Adipocyte (in vitro differentiated cells): Measurements from ENCODE around the gene GAB1.

Experiments used
- DNase-seq: peaks from one replicate; pipeline ENCODE4 v3.0.0-alpha.2; 2015; ENCODE audit warnings: low read depth
- H3K27me3 ChIP-seq: replicated peaks from 2 replicates; pipeline ENCODE4 v1.7.0; 2013; ENCODE audit warnings: mild to moderate bottlenecking, low read length, moderate library complexity; ENCODE audit not compliant: control insufficient read depth, insufficient read depth
- H3K36me3 ChIP-seq: 2 replicates; pipeline ENCODE4 v1.7.0; 2013; ENCODE audit warnings: low read length, mild to moderate bottlenecking, moderate library complexity; ENCODE audit not compliant: control insufficient read depth, insufficient read depth, severe bottlenecking
- H3K4me1 ChIP-seq: 2 replicates; pipeline ENCODE4 v1.7.0; 2013; ENCODE audit warnings: mild to moderate bottlenecking, low read length, moderate library complexity; ENCODE audit not compliant: control insufficient read depth, insufficient read depth
- H3K4me3 ChIP-seq: 2 replicates; pipeline ENCODE4 v1.7.0; 2013; ENCODE audit warnings: mild to moderate bottlenecking, low read length, moderate library complexity
- H3K9ac ChIP-seq: 2 replicates; pipeline ENCODE4 v1.7.0; 2013; ENCODE audit warnings: mild to moderate bottlenecking, low read length, moderate library complexity
- H3K9me3 ChIP-seq: 2 replicates; pipeline ENCODE4 v1.7.0; 2013; ENCODE audit warnings: mild to moderate bottlenecking, low read length, moderate library complexity; ENCODE audit not compliant: control insufficient read depth

The GAB1 gene

GRCh38 chr4:143511906-143512305, 175.2 kb downstream of the GAB1 start:
- Histone ChIP-seq H3K27me3 (no peaks in the 10 kb centered on the region), H3K4me1 (peaks cover 16% of the 10 kb centered on the region), H3K36me3 (no peaks in the 10 kb centered on the region), H3K9ac (no peak overlapping the region), H3K9me3 (no peaks in the 10 kb centered on the region), H3K4me3 (no peak overlapping the region)
- DNase-seq = no peak

DNA sequence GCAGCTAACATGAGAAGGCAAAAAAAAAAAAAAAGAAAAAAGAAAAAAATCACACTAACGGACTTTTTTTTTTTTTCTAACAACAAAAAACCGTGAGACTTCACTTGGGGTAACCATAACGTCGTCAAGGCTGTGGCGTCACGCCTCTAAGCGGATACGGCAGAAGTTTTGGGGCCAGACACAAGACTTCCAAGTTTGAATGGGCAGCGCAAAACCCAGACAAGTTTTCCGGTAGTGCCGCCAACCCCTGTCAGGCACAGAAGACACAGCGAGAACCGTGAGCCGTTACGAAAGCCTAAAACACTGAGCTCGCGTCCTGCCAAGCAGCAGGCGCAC, 176.3 kb downstream of the GAB1 start:
- Histone ChIP-seq H3K4me3 (peak overlapping the region; percentile 94), H3K9me3 (no peaks in the 10 kb centered on the region), H3K27me3 (no peaks in the 10 kb centered on the region), H3K9ac (peak overlapping the region; percentile 92), H3K4me1 (peaks cover 23% of the 10 kb centered on the region), H3K36me3 (peaks cover 7% of the 10 kb centered on the region)
- no peak for DNase-seq

GRCh38 chr4:143513314-143514168, 176.9 kb downstream of the GAB1 start, which contains the start of gene SMARCA5:
Gene SMARCA5 (plus strand): TSS chr4:143513702. CDS start chr4:143513925, 223 bp downstream.
- peaks cover 23% of the 10 kb centered on the region for H3K4me1 ChIP-seq
- peak within 1 kb of the TSS; percentile 92 for H3K9ac ChIP-seq
- peak; percentile 99 for DNase-seq
- peaks cover 13% of the 10 kb centered on the region for H3K36me3 ChIP-seq
- H3K27me3 ChIP-seq = no peaks in the 10 kb centered on the region
- H3K9me3 ChIP-seq = no peaks in the 10 kb centered on the region
- peak within 1 kb of the TSS; percentile 94 for H3K4me3 ChIP-seq

DNA sequence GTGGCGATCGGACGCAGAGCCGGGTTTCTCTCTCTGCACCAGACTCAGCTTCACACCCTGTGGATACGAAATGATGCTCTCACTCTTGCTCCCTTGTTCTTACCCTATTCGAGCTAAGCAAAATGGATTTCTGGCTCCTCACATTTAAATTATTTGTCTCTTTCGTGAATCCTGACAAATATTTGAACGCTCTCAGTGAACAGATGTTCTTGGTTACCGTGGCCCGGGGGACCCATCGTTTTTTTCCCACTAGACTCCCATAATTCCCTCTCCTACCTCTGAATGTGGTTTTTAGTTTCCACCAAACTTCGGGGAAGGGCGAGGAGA, 177.5 kb downstream of the GAB1 start:
- no peak for DNase-seq

GRCh38 chr4:143514497-143514896, 177.8 kb downstream of the GAB1 start:
- no peaks in the 10 kb centered on the region for H3K9me3 ChIP-seq
- H3K4me1 ChIP-seq = peaks cover 23% of the 10 kb centered on the region
- no peaks in the 10 kb centered on the region for H3K27me3 ChIP-seq
- peak overlapping the region; percentile 94 for H3K4me3 ChIP-seq
- DNase-seq = peak; percentile 78
- H3K36me3 ChIP-seq = peaks cover 22% of the 10 kb centered on the region
- peak overlapping the region; percentile 92 for H3K9ac ChIP-seq

More for the DNA sequence above, 177.5 kb downstream of the GAB1 start:
- Histone ChIP-seq H3K9me3 (no peaks in the 10 kb centered on the region), H3K27me3 (no peaks in the 10 kb centered on the region), H3K4me1 (peaks cover 23% of the 10 kb centered on the region), H3K36me3 (peaks cover 19% of the 10 kb centered on the region), H3K9ac (peak overlapping the region; percentile 92), H3K4me3 (peak overlapping the region; percentile 94)

GRCh38 chr4:143514901-143515300, 178.2 kb downstream of the GAB1 start:
- H3K4me3 ChIP-seq = peak overlapping the region; percentile 94
- peaks cover 23% of the 10 kb centered on the region for H3K4me1 ChIP-seq
- peak overlapping the region; percentile 92 for H3K9ac ChIP-seq
- peaks cover 26% of the 10 kb centered on the region for H3K36me3 ChIP-seq
- H3K27me3 ChIP-seq = no peaks in the 10 kb centered on the region
- peak; percentile 37 for DNase-seq
- no peaks in the 10 kb centered on the region for H3K9me3 ChIP-seq

DNA sequence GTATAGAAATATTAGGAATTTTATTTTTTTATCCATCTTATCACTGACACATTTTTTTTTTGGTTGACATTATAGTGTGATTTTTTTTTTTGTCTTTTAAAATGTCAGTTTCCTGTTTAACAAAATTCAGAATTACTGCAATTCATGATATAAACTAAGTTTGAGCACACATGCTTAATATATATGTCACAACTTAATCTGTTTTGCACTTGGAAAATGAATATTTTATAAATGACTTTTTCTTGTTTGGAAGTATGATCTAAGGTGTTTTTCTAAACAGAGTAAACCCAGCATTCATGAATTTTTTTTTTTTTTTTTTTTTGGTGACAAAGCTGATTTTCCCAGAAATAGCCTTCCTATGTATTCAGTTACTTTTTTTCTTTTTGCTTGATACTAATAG, 179.2 kb downstream of the GAB1 start:
- H3K4me3 ChIP-seq = peak overlapping the region; percentile 94
- DNase-seq = no peak
- no peaks in the 10 kb centered on the region for H3K27me3 ChIP-seq
- peaks cover 23% of the 10 kb centered on the region for H3K4me1 ChIP-seq
- H3K9ac ChIP-seq = peak overlapping the region; percentile 92
- H3K9me3 ChIP-seq = no peaks in the 10 kb centered on the region
- H3K36me3 ChIP-seq = peaks cover 35% of the 10 kb centered on the region

GRCh38 chr4:143517764-143518163, 181.1 kb downstream of the GAB1 start:
- H3K36me3 ChIP-seq = peaks cover 53% of the 10 kb centered on the region
- H3K4me1 ChIP-seq = peaks cover 23% of the 10 kb centered on the region
- no peak overlapping the region for H3K9ac ChIP-seq

More at GRCh38 chr4:143517764-143518163, 181.1 kb downstream of the GAB1 start:
- H3K27me3 ChIP-seq = no peaks in the 10 kb centered on the region
- no peak for DNase-seq
- H3K9me3 ChIP-seq = no peaks in the 10 kb centered on the region
- H3K4me3 ChIP-seq = no peak overlapping the region
